ENCODE results near the gene KRTAP12-2.

Gene KRTAP12-2

GRCh38 chr21:44617071-44617501 lies 49.6 kb downstream of the KRTAP12-2 start:
- FAIRE-seq (no peak), DNase-seq (ENCODE audit: insufficient read length, low spot score) (no peak)
- no peak for TF ChIP-seq PAX5 (IDR thresholded peaks at IDR 0.05; ENCODE audit: insufficient read depth, low read length, severe bottlenecking)

GRCh38 chr21:44616591-44616926 lies 50.2 kb downstream of the KRTAP12-2 start:
- TF ChIP-seq SPI1 (IDR thresholded peaks at IDR 0.05; ENCODE audit: low read depth, low read length) (no peak), POU2F2 (IDR thresholded peaks at IDR 0.05; ENCODE audit: low read depth, low read length) (no peak), PAX5 (IDR thresholded peaks at IDR 0.05; ENCODE audit: insufficient read depth, low read length, severe bottlenecking) (no peak), TAF1 (IDR thresholded peaks at IDR 0.05; ENCODE audit: low read depth, low read length) (no peak), POLR2AphosphoS5 (IDR thresholded peaks at IDR 0.05; ENCODE audit: low read depth, low read length) (no peak), POLR2A (IDR thresholded peaks at IDR 0.05; ENCODE audit: low read depth, low read length) (no peak)
- DNase-seq (ENCODE audit: insufficient read length, low spot score) (no peak), FAIRE-seq (no peak)
